ENCODE results near the gene ANKRD36B.
"Not testable (repeated sequence)": the region's sequence is repeated elsewhere in the genome, so short reads cannot be mapped to it uniquely, and the experiment has no call there.

- TF ChIP-seq EZH2 (IDR thresholded peaks at IDR 0.05; ENCODE audit: borderline replicate concordance, low read depth, low read length, severe bottlenecking); CTCF (IDR thresholded peaks at IDR 0.05; ENCODE audit: borderline replicate concordance, extremely low read depth, low read length, poor library complexity, severe bottlenecking): not testable (repeated sequence)
Observed at GRCh38 chr2:97620492-97620891, 30.8 kb upstream of the ANKRD36B start.

Data from DND-41 (cell line).